ENCODE data around the gene DCLRE1A.
A peak's percentile ranks its signal among the peaks of the same experiment; 100 is the strongest.
"Not testable (repeated sequence)": the region's sequence is repeated elsewhere in the genome, so short reads cannot be mapped to it uniquely, and the experiment has no call there.

DCLRE1A gene

GRCh38 chr10:113820507-113820906 is 33.4 kb downstream of the DCLRE1A start:
- H3K27ac ChIP-seq, result no peak overlapping the region
- TF ChIP-seq CTCF (IDR thresholded peaks at IDR 0.05), result peak; percentile 30; the same call in 1 of the 2 replicates
- TF ChIP-seq ZFX (IDR thresholded peaks at IDR 0.05; ENCODE audit: borderline replicate concordance), result no peak

GRCh38 chr10:113819989-113820388 is 33.9 kb downstream of the DCLRE1A start:
- no peak overlapping the region for H3K27ac ChIP-seq
- TF ChIP-seq CTCF (IDR thresholded peaks at IDR 0.05), result no peak
- TF ChIP-seq ZFX (IDR thresholded peaks at IDR 0.05; ENCODE audit: borderline replicate concordance), result no peak

GRCh38 chr10:113814700-113815099 is 39.2 kb downstream of the DCLRE1A start:
- not testable (repeated sequence) for H3K27ac ChIP-seq

- TF ChIP-seq ZFX (IDR thresholded peaks at IDR 0.05; ENCODE audit: borderline replicate concordance) (no peak), CTCF (IDR thresholded peaks at IDR 0.05) (no peak)
- no peak overlapping the region for H3K27ac ChIP-seq
These were observed 45.7 kb downstream of the DCLRE1A start for GRCh38 chr10:113808168-113808567.

- no peak for TF ChIP-seq ZFX (IDR thresholded peaks at IDR 0.05; ENCODE audit: borderline replicate concordance)
- no peak for TF ChIP-seq CTCF (IDR thresholded peaks at IDR 0.05)
- no peak overlapping the region for H3K27ac ChIP-seq
These were observed 47.4 kb downstream of the DCLRE1A start for GRCh38 chr10:113806503-113806902.

- TF ChIP-seq ZFX (IDR thresholded peaks at IDR 0.05; ENCODE audit: borderline replicate concordance) (no peak), CTCF (IDR thresholded peaks at IDR 0.05) (no peak)
- no peak overlapping the region for H3K27ac ChIP-seq
These were observed 50.9 kb downstream of the DCLRE1A start for GRCh38 chr10:113802997-113803396.

GRCh38 chr10:113801569-113801968 is 52.3 kb downstream of the DCLRE1A start:
- TF ChIP-seq ZFX (IDR thresholded peaks at IDR 0.05; ENCODE audit: borderline replicate concordance) (no peak), CTCF (IDR thresholded peaks at IDR 0.05) (no peak)
- no peak overlapping the region for H3K27ac ChIP-seq

GRCh38 chr10:113791691-113792090 is 62.2 kb downstream of the DCLRE1A start:
- no peak overlapping the region for H3K27ac ChIP-seq
- no peak for TF ChIP-seq ZFX (IDR thresholded peaks at IDR 0.05; ENCODE audit: borderline replicate concordance)
- no peak for TF ChIP-seq CTCF (IDR thresholded peaks at IDR 0.05)
